HG02973 (cell line): ENCODE results near the gene LHPP.

Experiments
- ATAC-seq: cut with Tn5 transposase; IDR thresholded peaks from one replicate; pipeline ENCODE4 v1.9.1; 2021; ENCODE audit warnings: moderate library complexity; ENCODE audit not compliant: unreplicated experiment

Gene LHPP

DNA sequence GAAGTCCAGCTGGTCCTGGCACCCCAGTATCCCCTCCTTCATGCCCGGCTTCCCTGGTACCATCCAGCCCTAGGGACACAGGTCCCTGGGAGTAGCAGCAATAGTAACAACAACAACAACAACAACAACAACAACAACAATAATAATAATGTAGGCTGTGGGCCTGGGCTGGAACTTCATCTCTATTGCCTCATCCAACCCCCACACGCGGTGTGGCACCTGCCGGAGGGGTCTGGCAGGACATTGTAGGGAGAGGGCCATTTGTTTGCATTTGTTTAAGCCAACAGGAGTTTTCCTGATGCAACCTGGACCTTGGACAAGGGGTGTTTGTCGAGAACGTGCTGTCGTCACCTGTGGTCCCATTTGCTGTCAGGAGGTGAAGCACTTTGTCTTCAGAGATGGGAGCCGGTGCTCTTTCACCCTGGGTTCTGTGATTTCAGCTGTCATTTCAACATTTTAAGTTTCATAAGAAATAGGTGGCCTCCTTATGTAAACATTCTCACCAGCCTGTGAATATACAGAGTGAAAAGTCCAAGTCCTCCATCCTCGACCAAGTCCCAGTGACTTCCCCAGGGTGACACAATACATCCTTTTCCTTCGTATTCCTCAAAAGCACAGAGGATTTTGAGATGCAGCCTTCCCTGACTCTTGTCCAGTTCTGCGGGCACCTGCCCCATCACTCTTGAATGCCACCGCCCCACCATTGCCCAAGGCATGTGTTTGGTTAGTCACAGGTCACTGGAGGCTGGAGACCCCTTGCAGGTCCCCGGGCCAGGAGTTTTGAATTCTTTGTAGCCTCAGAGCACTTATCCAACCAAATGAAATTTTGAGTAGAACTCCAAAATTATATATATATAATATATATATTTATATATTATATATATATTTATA, 9.2 kb downstream of the LHPP start:
- no peak for ATAC-seq

DNA sequence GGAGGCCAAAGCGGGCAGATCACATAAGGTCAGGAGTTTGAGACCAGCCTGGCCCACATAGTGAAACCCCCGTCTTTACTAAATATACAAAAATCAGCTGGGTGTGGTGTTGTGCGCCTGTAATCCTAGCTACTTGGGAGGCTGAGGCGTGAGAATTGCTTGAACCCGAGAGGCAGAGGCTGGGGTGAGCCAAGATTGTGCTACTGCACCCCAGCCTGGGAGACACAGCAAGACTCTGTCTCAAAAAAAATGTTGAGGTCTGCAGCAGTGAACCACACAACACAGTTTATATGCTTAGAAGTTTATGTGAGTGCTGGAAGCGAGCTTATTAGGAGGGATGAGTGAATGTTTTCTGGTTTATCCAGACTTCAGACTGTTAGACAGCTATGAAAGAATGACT, 10.4 kb downstream of the LHPP start:
- no peak for ATAC-seq

DNA sequence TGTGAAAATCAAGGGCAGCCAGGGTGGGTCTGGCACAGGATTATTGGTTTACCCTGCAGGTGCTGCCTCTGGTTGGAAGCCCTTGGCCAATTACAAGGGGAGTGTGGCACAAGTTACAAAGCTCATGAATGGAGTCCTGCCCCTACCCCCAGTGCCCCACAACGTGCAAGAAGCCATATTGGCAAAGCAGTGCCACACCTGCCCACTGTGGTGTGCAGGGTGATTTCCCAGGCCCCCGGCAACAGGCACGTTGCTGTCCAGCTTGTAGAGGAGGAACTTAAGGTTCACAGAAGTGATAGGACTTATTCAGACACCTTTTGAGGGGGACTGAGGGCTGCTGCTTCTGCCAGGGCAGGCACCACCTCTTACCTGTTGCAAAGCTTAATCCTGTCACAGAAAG, 11.4 kb downstream of the LHPP start:
- no peak for ATAC-seq

DNA sequence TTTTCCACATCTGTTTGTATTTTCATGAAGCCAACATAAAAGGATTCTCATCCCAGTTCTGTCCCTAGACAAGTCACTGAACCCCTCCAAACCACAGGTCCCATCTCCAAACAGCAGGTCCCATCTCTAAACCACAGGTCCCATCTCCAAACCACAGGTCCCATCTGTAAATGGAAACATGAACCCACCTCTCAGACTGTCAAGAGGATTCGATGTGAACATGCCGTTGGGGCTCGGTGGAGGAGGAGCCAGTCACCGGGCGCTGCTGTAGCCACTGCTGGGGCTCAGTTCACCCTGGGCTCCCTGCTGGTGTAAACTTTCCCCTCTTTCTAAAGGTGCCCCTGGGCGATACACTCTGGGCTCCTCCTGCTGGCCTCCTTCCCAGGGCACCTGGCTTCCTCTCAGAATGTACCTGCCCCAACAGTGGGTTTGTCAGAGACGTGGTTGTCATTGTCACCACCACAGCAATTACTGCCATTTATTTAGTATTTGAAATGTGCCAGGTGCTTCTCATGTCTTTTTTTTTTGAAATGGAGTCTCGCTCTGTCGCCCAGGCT, 13.0 kb downstream of the LHPP start:
- no peak for ATAC-seq

DNA sequence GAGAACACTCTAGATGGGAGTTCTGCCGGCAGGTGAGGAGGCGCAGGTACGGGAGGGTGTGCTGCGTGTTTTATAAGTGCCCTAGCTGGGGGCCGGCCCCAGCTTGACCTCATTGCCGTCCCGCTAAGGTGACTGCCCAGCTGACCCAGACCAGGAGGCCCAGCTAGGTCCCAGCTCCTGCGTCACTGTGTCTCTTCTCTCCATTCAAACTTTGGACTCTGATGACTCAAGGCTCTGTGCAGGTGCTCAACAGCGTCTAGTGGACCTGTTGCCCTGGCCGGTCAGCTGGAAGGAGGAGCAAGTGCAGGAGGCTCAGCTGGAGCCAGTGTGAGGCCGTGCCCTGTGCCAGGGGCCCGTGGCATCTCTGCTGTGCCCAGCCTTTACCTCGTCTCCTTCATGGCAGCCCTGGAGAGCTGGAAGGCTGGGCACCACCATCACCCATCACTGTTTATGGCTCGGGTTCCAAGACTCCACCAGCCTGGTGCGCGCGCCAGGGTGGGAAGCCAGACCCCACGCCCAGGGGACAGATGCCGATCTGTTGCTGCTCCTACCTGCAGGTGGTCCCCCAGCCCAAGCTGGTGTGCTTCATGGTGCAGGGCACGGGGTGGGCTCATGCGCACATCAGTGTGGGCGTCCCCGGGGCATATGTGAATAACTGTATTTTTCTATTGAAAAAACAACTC, 14.6 kb downstream of the LHPP start:
- ATAC-seq: no peak

DNA sequence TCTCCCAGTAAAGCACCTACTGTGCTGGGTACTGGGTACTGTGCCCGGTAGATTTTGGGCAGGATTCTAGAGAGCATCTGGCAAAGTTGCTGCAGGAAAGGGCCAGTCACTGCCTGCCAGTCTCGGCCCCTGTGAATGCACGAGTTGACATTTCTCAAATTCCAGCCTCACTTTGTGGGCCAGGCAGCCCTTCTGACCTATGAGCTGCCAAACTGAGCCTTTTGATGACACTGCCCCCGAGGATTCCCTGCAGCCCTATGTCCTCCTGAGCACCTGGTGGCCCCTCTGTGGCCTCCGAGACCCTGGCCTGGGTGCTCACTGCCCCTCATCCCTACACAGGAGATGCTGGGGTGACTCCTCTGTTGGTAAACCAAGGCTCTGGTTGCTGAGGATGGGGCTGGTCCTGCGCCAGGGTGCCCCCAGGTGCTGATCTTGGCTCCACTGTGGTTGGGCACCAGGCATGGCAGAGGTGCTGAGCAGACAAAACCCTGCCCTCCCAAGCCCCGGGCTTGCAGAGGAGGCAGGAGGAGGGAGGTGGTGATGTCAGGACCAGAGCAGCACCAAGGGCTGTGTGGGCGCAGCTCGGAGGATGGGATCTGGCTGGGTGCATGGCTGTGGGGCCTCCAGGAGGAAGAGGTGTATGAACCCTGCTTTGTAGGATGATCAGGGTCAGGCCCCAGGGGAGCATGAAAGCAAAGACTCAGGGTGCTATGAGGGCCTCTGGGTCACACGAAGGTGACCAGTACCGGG, 16.2 kb downstream of the LHPP start:
- no peak for ATAC-seq

DNA sequence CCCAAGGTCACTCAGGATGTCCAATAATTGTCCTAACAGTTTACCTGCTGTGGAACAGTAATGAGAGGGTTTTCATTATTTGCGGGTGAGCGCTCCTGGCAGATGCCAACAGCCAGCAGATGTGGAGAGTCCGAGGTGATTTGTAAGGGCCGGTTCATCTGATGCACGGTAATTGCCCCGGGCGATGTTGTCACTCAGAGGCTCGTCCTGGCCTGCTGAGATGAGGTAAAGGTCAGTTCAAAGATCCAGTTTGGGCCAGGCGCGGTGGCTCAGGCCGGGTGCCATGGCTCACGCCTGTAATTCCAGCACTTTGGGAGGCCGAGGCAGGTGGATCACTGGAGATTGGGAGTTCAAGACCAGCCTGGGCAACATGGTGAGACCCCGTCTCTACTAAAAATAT, 16.9 kb downstream of the LHPP start:
- ATAC-seq: no peak

DNA sequence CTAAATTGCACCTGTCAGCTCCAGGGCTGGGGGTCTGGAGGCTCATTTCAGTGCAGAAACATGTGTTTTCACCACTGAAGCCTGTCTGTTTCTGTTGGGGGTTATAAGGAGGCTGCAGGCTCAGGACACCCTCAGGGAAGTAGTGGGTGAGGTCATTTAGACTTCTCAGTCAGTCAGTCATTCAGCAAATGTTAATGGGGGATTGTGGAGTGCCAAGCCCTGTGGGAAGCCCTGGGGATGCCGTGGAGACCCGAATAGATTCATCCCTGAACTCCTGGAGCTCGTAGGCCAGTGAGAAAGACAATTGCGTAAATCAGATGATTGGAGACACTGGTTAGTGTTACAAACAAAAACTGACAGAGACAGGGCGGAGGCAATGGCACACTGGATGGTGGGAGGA, 19.2 kb downstream of the LHPP start:
- ATAC-seq: no peak

DNA sequence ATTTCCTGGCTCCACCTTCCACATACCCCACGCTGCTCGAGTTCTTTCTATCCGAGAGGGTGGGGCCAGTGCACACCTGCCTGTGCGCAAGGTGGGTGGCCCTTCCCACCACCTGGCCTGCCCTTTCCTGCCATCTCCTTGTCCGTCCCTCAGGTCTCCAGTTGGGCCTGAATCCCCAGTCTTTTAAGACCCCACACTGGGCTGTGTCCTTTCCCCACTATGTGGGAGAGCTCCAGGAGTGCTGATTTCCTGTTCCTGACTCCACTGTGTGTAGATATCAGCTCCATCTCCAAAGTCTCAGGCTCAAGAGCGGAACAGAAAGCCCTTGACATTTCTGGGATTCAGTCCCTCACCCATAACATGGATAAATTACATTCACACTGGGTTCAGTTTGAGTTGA, 20.1 kb downstream of the LHPP start:
- ATAC-seq: no peak

DNA sequence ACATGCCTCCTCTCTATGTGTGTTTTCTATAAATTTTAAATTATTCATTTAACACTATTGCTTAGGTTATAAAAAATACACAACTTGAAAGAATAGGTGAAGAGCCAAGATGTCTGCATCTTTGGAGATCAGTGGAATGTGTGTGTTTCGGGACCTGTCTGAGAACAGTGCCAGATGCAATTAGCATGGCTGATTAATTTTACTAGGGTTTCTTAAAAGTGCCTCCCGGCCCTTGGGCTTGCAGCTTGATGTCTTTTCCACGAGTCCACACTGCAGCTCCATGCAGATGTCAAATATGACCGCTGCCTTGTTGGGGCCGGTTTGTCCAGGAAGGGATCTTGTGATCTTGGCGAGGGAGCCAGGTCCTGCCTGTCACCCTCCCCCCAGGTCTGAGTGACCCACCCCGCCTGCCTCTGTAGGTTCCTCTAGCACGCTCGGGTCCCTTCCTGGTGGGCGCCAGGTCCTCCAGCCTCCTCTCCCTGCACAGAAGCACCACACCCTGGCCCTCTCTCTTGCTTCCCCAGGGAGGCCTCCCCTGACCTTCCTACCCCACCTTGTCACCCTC, 20.7 kb downstream of the LHPP start:
- no peak for ATAC-seq

DNA sequence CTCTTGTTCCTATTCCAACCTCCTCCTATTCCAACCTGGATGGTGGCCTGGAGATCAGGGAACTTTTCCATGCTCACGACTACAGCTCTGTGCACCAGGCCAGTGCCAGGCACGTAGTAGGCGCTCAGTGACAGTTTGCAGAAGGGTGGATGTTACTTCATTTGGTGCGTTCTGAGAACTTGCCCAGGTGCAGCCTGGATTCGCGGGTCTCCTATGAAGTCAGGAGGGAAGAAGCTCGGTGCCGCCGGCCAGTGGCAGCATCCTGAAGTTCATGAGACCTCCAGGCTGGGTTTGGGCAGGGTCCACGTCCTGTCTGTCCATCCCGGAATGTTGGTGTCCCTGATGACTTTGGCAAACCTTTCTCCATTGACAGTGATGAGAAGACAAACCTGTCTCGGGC, 21.3 kb downstream of the LHPP start:
- no peak for ATAC-seq

DNA sequence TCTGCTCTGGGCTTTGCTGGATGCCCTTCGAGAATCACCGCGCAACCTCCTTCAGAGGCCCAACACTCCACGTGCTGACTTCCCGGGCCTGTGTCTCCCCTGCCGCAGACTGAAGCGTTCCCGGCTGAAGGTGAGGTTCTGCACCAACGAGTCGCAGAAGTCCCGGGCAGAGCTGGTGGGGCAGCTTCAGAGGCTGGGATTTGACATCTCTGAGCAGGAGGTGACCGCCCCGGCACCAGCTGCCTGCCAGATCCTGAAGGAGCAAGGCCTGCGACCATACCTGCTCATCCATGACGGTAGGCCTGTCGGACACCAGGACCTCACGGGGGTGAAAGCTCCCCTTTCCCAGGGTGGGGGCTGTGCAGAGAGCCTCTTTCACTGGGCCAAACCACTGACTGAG, 22.4 kb downstream of the LHPP start:
- ATAC-seq: no peak

DNA sequence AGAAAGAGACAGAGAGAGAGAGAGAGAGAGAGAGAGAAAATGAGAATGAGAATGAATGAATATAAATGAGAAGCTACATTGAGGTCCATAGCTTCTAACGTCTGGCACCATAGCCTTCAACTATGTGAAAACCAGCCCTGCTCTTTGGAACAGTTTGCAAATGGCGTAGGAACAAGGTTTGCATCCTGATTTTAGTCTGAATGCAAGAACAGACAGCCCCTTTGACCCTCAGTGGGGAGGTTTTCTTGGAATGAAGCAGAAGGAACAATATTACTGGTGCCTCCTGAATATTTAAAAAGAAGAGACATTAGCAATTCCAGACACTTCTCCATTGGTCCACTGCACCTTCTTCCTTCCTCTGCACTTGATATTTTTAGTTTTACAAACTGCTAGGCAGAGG, 23.0 kb downstream of the LHPP start:
- ATAC-seq: no peak

DNA sequence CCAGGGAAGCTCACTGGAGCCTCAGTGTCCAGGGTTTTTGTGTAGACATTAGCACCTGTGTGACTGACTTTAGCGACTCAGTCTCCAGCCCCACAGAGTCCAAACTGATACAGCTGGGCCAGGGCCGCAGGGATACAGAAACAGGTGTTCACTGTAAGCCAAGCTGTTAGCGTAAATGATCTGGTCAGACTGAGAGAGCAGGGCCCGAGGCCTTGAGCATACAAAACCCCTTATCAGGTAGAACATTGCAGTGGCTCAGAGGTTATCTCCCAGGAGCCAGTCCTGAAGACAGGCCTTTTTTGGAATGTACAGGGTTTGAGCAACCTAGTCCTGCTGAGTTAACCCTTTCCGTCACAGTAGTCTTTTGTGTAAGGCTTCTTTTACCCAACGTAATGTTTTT, 25.0 kb downstream of the LHPP start:
- no peak for ATAC-seq

DNA sequence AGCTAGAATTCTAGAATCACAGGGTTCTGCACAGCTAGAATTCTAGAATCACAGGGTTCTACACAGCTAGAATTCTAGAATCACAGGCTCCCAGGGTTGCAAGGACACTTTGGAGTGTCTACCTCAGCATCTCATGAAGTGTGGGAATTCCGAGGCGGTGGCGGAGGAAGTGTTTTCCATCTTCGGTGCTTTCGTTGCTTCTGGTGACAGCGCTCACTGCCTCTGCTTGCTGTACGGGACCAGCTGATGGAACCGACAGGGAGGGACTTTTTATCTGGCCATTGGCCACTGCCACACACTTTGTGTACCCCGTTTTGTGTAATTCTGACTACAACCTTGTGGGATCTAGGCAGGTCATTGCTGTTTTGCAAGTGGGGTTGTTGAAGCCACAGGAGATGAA, 29.5 kb downstream of the LHPP start:
- ATAC-seq: no peak

DNA sequence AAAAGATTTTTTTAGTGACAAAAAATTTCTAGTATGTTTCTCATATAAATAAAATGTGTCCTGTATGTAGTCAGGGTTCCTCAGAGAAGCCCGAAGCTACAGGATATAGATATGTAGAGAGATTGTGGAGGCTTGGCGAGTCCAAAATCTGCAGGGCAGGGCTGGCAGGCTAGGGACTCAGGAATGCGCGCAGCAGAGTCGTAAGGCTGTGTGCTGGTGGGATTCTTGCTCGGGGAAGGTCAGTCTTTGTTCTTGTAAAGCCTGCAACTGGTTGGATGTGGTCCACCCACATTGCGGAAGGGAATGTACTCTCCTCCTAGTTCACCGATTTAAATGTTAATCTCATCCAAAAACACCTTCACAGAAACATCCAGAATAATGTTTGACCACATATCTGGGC, 30.6 kb downstream of the LHPP start:
- no peak for ATAC-seq

DNA sequence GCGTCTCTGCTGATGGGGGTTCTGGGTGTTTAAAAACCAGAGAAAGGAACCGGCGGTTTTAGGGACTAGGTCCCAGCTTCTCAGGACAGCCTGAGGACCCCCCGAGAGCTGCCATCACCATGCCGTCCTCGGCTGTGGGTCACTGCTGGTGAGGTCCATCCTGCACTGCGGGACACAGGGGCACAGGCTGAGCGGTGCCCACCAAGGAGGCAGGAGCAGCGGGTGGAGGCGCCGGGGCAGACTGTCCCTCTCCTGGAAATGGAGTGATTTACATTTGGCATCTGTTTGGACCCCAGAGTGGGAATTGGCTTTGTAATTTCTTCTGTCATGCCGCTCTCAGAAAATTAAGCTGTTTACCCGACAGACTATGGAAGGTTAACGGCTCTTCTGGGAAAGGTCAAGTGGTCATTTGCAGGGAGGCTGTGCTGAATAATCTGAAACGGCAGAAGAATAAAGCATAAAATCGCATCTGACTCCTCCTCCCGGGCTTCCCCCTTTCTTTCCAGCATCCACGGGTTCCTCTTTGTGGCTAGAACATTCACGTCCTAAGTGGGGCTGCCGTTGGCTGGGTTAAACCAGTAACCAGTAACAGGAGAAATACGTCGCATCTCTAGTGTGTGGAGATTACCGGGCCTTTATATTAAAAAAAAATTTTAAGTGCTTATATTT, 31.7 kb downstream of the LHPP start:
- no peak for ATAC-seq

DNA sequence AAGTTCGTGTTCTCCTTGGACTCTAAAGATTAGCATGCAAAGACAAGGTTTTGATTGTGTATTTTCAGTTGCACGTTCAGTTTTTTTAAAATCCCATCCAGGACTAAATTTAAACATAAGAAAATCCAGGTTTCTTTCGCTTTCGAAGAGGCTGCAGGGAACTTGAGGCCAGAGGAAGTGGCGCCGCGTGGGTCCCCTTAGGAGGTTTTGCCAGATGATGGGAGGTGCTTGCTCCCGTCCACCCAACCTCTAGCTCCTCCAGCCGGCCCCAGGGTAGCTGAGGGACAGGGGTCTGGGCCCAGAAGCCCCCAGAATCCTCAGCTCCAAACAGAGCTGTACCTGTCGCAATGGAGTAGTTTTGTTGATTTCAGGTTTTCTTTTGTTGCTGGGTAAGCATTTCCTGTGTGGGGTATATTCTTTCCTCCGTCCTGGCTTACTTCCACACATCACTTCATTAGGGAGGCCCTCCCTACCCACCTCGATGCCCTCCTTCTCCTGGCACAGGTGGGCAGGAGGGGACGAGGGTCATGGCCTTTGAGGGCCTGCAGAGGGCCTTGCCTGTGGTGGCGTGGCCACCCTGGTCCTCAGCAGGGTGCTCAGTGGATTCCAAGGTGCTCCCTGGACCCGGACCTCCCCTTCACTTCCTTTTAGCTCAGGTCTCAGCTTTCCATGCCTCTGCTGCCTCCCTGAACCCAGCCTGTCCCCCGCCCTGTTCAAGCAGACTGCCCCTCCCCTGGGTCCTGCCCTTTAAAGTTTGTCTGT, 32.6 kb downstream of the LHPP start:
- ATAC-seq: no peak

DNA sequence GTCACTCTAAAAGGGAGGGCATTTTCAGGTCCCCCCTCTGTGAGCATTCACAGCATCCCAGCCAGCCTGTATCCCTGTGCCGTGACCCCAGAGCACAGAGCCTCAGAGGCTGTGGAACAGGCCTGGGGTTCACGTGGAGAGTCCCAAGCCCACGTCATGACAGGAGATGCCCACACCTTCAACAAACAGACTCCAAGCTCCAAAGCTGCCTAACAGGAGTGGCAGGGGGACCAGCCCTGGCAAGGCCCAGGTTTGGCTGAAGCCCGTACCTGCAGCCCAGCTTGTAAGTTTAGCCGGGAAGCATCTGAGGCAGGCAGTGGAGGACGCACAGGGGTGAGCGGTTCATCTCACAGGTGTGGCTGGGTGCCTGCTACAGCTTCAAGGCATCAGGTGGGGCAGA, 33.5 kb downstream of the LHPP start:
- no peak for ATAC-seq

DNA sequence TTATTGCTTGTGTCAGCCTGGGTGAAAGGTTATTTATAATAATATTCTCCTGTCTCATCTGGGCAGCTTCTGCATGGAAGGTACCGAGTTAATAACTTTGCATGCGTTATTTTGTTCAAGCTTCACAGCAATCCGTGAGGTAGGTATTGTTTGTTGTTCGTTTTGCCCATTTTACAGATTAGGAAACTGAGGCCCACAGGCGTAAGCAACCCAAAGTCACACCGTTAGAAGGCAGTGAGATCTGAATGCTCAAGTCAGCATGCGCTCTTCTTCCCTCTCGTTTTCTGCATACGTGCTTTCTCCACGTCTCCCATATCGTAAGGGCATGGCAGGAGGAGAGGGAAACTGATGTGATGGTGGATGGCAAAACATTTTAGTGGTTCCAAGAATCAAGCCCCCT, 34.1 kb downstream of the LHPP start:
- ATAC-seq: no peak
